Lower leg skin (tissue), 4 donors: ENCODE results near the gene CRELD2. TPM values are rescaled to one million over a fixed set of nuclear protein-coding genes. Genes with fewer than 3 reads are reported as not detected.

Source experiments
- DNase-seq, 2 donors: peaks; one replicate each; pipeline ENCODE4 v3.0.0-alpha.2; 2019; ENCODE audit warnings: low spot score in 2 of 2
- H3K4me3 ChIP-seq: fragments of 200-600 bp; sonication (generic); 2 replicates; pipeline ENCODE4 v1.5.1; 2017; ENCODE audit warnings: mild to moderate bottlenecking, low read depth; ENCODE audit not compliant: poor library complexity, severe bottlenecking
- POLR2A ChIP-seq, 2 donors: fragments of 450-650 bp; IDR thresholded peaks; one replicate each; pipeline ENCODE4 v1.6.1; 2016 to 2017; ENCODE audit warnings: antibody characterized with exemption in 2 of 2, mild to moderate bottlenecking in 1 of 2, moderate library complexity in 1 of 2
- WGBS, 2 donors: methylation state at CpG; one replicate each; pipeline ENCODE4 v1.1.5; 2018; 5-methylcytosine and 5-hydroxymethylcytosine counted together
- intact Hi-C: fragments of 100-400 bp; cut with DNase I; formaldehyde crosslinking; loops from one replicate; pipeline ENCODE4 v1.15.0; 2023; ENCODE audit warnings: low total_unique reads
- total RNA-seq, 4 donors: library from RNA; depleted of rRNA; stranded (reverse); fragments of >200 nt; gene quantifications; one replicate each; pipeline ENCODE4 v1.1.0, GENCODE V29; 2016
- TF ChIP-seq, protein P1 (sequence below), 3 donors: fragments of 450-650 bp; IDR thresholded peaks; one replicate each; pipeline ENCODE4 v1.5.1; 2016; ENCODE audit warnings: antibody characterized with exemption in 3 of 3, mild to moderate bottlenecking in 3 of 3, moderate library complexity in 2 of 3

CRELD2 gene
- 10 to 100 TPM in 3 of 4 donors, 1 to 10 TPM in 1; 9.1 to 28.0 (median 18.0) TPM for total RNA-seq

GRCh38 chr22:49917974-49918910 lies at the start of gene CRELD2, which contains the start of gene ALG12:
CRELD2 (plus strand) TSS chr22:49918634; CDS start chr22:49918770, 136 bp downstream.
ALG12 (minus strand) TSS chr22:49918438; CDS start chr22:49913765, 4,673 bp downstream.
- DNase-seq: peak; percentile 97 to 100
- peak within 1 kb of the TSS; percentile 60 for H3K4me3 ChIP-seq
- TF ChIP-seq, protein P1, sequence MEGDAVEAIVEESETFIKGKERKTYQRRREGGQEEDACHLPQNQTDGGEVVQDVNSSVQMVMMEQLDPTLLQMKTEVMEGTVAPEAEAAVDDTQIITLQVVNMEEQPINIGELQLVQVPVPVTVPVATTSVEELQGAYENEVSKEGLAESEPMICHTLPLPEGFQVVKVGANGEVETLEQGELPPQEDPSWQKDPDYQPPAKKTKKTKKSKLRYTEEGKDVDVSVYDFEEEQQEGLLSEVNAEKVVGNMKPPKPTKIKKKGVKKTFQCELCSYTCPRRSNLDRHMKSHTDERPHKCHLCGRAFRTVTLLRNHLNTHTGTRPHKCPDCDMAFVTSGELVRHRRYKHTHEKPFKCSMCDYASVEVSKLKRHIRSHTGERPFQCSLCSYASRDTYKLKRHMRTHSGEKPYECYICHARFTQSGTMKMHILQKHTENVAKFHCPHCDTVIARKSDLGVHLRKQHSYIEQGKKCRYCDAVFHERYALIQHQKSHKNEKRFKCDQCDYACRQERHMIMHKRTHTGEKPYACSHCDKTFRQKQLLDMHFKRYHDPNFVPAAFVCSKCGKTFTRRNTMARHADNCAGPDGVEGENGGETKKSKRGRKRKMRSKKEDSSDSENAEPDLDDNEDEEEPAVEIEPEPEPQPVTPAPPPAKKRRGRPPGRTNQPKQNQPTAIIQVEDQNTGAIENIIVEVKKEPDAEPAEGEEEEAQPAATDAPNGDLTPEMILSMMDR (IDR thresholded peaks at IDR 0.05): no peak
- TF ChIP-seq POLR2A (IDR thresholded peaks at IDR 0.05): no peak
- 0 to 1% methylated on average over 3 to 26 of the region's 103 CpGs for WGBS, 2 donors
- intact Hi-C loops: loop anchor here (10.0 kb wide), 1 partner anchor 133 kb away; no protein-coding TSS in a partner anchor

DNA sequence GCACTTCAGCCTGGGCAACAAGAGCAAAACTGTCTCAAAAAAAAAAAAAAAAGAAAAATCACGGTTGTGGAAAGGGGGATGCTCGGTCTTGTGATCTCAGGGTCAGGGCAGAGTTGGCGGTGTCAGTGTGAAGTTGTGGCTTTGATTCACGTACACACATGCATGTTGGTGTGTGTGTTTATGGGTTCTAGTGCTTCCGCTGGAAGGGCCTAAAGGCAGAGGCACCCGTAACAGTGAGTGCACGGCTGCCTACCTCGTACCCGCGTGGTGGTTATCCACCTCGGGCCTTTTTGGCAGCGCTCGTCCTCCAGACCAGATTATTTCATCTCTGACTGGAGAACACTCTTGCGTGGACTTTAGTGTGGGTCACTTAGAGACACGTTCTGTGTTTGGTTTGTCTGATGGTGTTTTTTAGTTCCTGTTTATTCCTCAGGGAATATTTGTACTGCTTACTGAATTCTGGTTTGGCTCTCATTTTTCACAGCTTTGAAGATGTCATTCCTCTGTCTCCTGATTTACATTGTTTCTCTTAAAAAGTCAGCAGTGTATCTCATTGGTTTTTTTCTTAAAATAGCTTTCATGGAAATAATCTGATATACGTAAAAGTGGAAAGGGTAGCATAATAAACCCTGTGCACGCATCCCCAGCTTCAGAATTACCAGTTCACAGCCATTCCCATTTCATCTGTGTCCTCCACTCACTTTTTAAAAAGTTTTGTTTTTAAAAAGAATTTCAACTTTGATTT lies 49.2 kb upstream of the CRELD2 start:
- 89 to 93% methylated on average over 17 of the region's 17 CpGs for WGBS, 2 donors
- intact Hi-C loops: no loop called here
- TF ChIP-seq POLR2A (IDR thresholded peaks at IDR 0.05): no peak
- TF ChIP-seq, protein P1 (IDR thresholded peaks at IDR 0.05): no peak
- no peak overlapping the region for H3K4me3 ChIP-seq
- DNase-seq: no peak

GRCh38 chr22:49869845-49870712 lies 48.4 kb upstream of the CRELD2 start:
- TF ChIP-seq, protein P1 (IDR thresholded peaks at IDR 0.05): no peak
- no peak for TF ChIP-seq POLR2A (IDR thresholded peaks at IDR 0.05)
- no peak overlapping the region for H3K4me3 ChIP-seq
- DNase-seq: no peak
- intact Hi-C loops: no loop called here
- WGBS, 2 donors: 93 to 94% methylated on average over 13 to 14 of the region's 14 CpGs

DNA sequence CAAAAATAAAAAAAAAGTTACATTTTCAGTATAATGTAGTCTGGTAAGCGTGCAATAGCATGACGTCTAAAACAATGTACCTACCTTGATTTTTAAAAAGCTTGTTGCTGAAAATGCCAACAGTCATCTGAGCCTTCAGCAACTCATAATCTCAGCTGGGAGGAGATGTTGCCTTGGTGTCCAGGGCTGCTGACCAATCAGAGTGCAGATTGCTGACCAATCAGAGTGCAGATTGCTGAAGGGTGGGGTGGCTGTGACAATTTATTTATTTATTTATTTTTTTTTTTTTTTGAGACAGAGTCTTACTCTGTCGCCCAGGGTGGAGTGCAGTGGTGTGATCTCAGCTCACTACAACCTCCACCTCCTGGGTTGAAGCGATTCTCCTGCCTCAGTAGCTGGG lies 47.0 kb upstream of the CRELD2 start:
- WGBS, 2 donors: 92 to 98% methylated on average over 4 of the region's 4 CpGs
- intact Hi-C loops: no loop called here
- no peak for DNase-seq
- TF ChIP-seq, protein P1 (IDR thresholded peaks at IDR 0.05): no peak
- H3K4me3 ChIP-seq: no peak overlapping the region

- TF ChIP-seq, protein P1 (IDR thresholded peaks at IDR 0.05): no peak
- no peak for TF ChIP-seq POLR2A (IDR thresholded peaks at IDR 0.05)
- WGBS, 2 donors: 96 to 98% methylated on average over 7 of the region's 7 CpGs
- DNase-seq: no peak
- intact Hi-C loops: no loop called here
- no peak overlapping the region for H3K4me3 ChIP-seq
Measured at GRCh38 chr22:49872347-49872746, 46.1 kb upstream of the CRELD2 start.
